Gastrocnemius medialis (tissue), 4 donors: Measurements from ENCODE around the gene MAG. TPM values are rescaled to one million over a fixed set of nuclear protein-coding genes. Genes with fewer than 3 reads are reported as not detected.
"Not testable (repeated sequence)": the region's sequence is repeated elsewhere in the genome, so short reads cannot be mapped to it uniquely, and the experiment has no call there.

Experiments used
- ATAC-seq, 2 donors: fragments of 150-250 bp; one replicate each; pipeline ENCODE4 v1.9.1; 2016
- DNase-seq, 2 donors: peaks; one replicate each; pipeline ENCODE4 v3.0.0-alpha.2; 2019
- H3K27ac ChIP-seq, 4 donors: fragments of 200-600 bp; sonication (generic); 1 replicate in 1 of 4; 2 replicates in 3 of 4; pipeline ENCODE4 v1.5.1; 2016 to 2018; ENCODE audit warnings: mild to moderate bottlenecking in 2 of 4, moderate library complexity in 1 of 4
- H3K27me3 ChIP-seq, 3 donors: fragments of 200-600 bp; sonication (generic) in 2 of 3; 1 replicate in 1 of 3; 2 replicates in 2 of 3; pipeline versions ENCODE4 v1.5.1 to v1.6.0; 2016 to 2019; ENCODE audit warnings: mild to moderate bottlenecking in 1 of 3, moderate library complexity in 1 of 3
- H3K36me3 ChIP-seq, 2 donors: fragments of 200-600 bp; sonication (generic) in 1 of 2; one replicate each; pipeline ENCODE4 v1.5.1; 2017 to 2018
- H3K4me1 ChIP-seq, 2 donors: fragments of 200-600 bp; sonication (generic) in 1 of 2; one replicate each; pipeline ENCODE4 v1.5.1; 2016 to 2017; ENCODE audit warnings: mild to moderate bottlenecking in 2 of 2
- H3K4me3 ChIP-seq, 4 donors: fragments of 200-600 bp; sonication (generic) in 3 of 4; 1 replicate in 1 of 4; 2 replicates in 3 of 4; pipeline ENCODE4 v1.5.1; 2016 to 2019; ENCODE audit warnings: mild to moderate bottlenecking in 2 of 4
- H3K9me3 ChIP-seq, 3 donors: fragments of 200-600 bp; sonication (generic) in 2 of 3; 1 replicate in 1 of 3; 2 replicates in 2 of 3; pipeline ENCODE4 v1.5.1; 2016 to 2019
- CTCF ChIP-seq, 5 experiments: fragments of 450-650 bp in 3 of 5; fragments of 200-600 bp in 2 of 5; sonication (generic) in 2 of 5; IDR thresholded peaks in 4 of 5; conservative IDR thresholded peaks in 1 of 5; 1 replicate in 4 of 5; 2 replicates in 1 of 5; pipeline ENCODE4 v1.5.1; 2016 to 2019; ENCODE audit warnings: antibody characterized with exemption in 5 of 5, mild to moderate bottlenecking in 3 of 5, moderate library complexity in 3 of 5
- POLR2A ChIP-seq, 2 donors: fragments of 450-650 bp; IDR thresholded peaks; one replicate each; pipeline ENCODE4 v1.6.1; 2017; ENCODE audit warnings: antibody characterized with exemption in 2 of 2, mild to moderate bottlenecking in 2 of 2, moderate library complexity in 2 of 2
- in situ Hi-C, 4 donors: fragments of 200-750 bp; cut with MboI; loops; one replicate each; pipeline versions ENCODE4 v1.15.0 to v1.8.0; 2017; ENCODE audit warnings: low sequenced_read_pairs in 4 of 4
- intact Hi-C: fragments of 100-400 bp; cut with DNase I; formaldehyde crosslinking; loops from one replicate; pipeline ENCODE4 v1.15.1; 2023; ENCODE audit warnings: low total_unique reads
- total RNA-seq, 4 donors: library from RNA; depleted of rRNA; stranded (reverse); fragments of >200 nt; gene quantifications; one replicate each; pipeline versions ENCODE4 v1.1.0 to v1.2.3, GENCODE V29; 2016

The MAG gene
- total RNA-seq, 4 donors from 2014 or later, result 0.24 to 1.5 TPM; not detected in 2

GRCh38 chr19:35281303-35281702 lies 10.7 kb upstream of the MAG start:
- Histone ChIP-seq H3K27me3 (no peaks in the 10 kb centered on the region), H3K27ac (no peak overlapping the region), H3K4me1 (no peaks in the 10 kb centered on the region), H3K4me3 (no peak overlapping the region), H3K36me3 (peaks cover 0 to 39% of the 10 kb centered on the region in 2 donors), H3K9me3 (no peaks in the 10 kb centered on the region)
- DNase-seq, result no peak
- in situ Hi-C loops, result no loop called here
- ATAC-seq, result no peak
- TF ChIP-seq CTCF (IDR thresholded peaks at IDR 0.05 in 4 of 5, conservative IDR thresholded peaks at IDR 0.05 in 1 of 5) (no peak), POLR2A (IDR thresholded peaks at IDR 0.05) (no peak)
- intact Hi-C loops, result no loop called here

DNA sequence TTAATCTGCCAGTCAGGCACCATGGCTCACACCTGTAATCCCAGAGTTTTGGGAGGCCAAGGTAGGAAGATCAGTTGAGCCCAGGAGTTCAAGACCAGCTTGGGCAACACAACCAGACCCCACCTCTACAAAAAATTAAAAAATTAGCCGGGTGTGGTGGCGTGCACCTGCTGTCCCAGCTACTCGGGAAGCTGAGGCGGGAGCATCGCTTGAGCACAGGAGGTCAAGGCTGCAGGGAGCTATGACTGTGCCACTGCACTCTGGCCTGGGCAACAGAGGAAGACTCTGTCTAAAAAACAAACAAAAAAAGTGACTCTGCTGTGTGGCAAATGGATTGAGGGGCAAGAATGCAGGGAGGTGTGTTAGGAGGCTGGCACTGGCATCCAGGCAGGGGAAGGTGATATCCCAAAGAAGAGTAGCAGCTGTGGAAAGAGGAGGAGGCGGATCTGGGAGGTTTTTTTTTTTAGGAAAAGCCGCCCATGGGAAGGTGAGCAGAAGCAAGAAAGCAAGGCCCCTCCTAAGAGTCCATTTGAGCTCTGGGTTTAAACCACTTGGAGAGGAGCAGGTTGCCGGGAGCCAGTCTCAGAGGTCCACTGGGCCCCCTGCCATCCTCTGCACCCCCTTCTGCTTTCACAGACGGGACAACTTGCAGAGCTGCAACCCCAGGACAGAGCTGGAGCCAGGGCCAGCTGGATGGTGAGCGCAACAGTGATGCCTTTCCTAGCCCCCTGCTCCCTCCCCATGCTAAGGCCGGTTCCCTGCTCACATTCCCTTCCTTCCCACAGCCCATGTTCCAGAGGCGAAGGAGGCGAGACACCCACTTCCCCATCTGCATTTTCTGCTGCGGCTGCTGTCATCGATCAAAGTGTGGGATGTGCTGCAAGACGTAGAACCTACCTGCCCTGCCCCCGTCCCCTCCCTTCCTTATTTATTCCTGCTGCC lies 7.5 kb upstream of the MAG start:
- H3K4me1 ChIP-seq, result no peaks in the 10 kb centered on the region

DNA sequence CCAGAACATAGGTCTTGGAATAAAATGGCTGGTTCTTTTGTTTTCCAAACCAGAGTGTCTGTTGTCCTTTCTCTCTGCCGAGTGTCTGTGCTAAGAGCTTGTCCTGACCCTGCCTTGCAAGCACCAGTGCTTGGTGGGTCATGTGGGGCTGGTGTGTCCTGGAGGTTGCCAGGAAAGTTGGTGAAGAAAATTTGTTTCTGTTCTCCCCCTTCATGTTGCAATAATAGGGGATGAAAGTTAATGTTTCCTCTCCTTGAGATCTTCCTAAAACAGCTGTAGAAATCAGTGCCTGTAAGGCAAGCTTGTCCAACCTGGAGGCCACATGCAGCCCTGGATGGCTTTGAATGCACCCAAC lies 6.9 kb upstream of the MAG start:
- Histone ChIP-seq H3K27me3 (no peaks in the 10 kb centered on the region), H3K9me3 (no peaks in the 10 kb centered on the region), H3K36me3 (peaks cover 0 to 1% of the 10 kb centered on the region in 2 donors), H3K4me3 (no peak overlapping the region), H3K4me1 (no peaks in the 10 kb centered on the region), H3K27ac (no peak overlapping the region)
- intact Hi-C loops, result no loop called here
- in situ Hi-C loops, result no loop called here
- DNase-seq (no peak), ATAC-seq (no peak)
- TF ChIP-seq POLR2A (IDR thresholded peaks at IDR 0.05), result no peak
- no peak for TF ChIP-seq CTCF (IDR thresholded peaks at IDR 0.05 in 4 of 5, conservative IDR thresholded peaks at IDR 0.05 in 1 of 5)

More for the DNA sequence above, 7.5 kb upstream of the MAG start:
- no peak for TF ChIP-seq CTCF (IDR thresholded peaks at IDR 0.05 in 4 of 5, conservative IDR thresholded peaks at IDR 0.05 in 1 of 5)
- TF ChIP-seq POLR2A (IDR thresholded peaks at IDR 0.05), result no peak
- peaks cover 0 to 8% of the 10 kb centered on the region in 2 donors for H3K36me3 ChIP-seq
- no peak for DNase-seq
- H3K4me3 ChIP-seq, result no peak overlapping the region
- no peaks in the 10 kb centered on the region for H3K9me3 ChIP-seq
- intact Hi-C loops (no loop called here), in situ Hi-C loops (no loop called here)
- no peaks in the 10 kb centered on the region for H3K27me3 ChIP-seq
- H3K27ac ChIP-seq, result no peak overlapping the region
- no peak for ATAC-seq

- H3K27ac ChIP-seq, intact Hi-C loops, H3K27me3 ChIP-seq, H3K9me3 ChIP-seq, H3K4me3 ChIP-seq, ATAC-seq, H3K36me3 ChIP-seq, DNase-seq, in situ Hi-C loops, H3K4me1 ChIP-seq: not testable (repeated sequence)
Measured at GRCh38 chr19:35285465-35285864, 6.5 kb upstream of the MAG start.

- H3K9me3 ChIP-seq, H3K27me3 ChIP-seq, H3K27ac ChIP-seq, ATAC-seq, DNase-seq, in situ Hi-C loops, intact Hi-C loops, H3K36me3 ChIP-seq, H3K4me3 ChIP-seq, H3K4me1 ChIP-seq: not testable (repeated sequence)
Measured at GRCh38 chr19:35286101-35286500, 5.9 kb upstream of the MAG start.
